ENCODE data around the gene HECTD4. TPM values are rescaled to one million over a fixed set of nuclear protein-coding genes. Genes with fewer than 3 reads are reported as not detected.
"Not testable (repeated sequence)": the region's sequence is repeated elsewhere in the genome, so short reads cannot be mapped to it uniquely, and the experiment has no call there.

Gene HECTD4
- total RNA-seq, 1 donor from 2014 or later, result 10.4 TPM

DNA sequence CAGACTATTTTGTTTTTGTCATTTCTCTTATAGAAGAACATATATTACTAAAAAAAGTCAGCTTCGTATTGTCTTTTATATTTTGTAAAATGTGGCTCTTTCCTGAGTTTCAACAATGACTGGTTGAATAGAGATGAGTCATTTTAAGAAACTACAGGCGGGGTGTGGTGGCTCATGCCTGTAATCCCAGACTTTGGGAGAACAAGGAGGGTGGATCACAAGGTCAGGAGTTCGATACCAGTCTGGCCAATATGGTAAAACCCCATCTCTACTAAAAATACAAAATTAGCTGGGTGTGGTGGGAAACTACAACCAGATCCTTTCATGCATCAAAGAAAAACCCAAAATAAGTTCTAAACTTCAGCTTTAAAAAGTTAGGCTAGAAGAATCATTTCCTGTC lies 28.8 kb downstream of the HECTD4 start:
- H3K4me3 ChIP-seq (ENCODE audit: low read depth, low read length), result no peak overlapping the region
- no peak for DNase-seq (ENCODE audit: low read depth)
- TF ChIP-seq, protein P1, sequence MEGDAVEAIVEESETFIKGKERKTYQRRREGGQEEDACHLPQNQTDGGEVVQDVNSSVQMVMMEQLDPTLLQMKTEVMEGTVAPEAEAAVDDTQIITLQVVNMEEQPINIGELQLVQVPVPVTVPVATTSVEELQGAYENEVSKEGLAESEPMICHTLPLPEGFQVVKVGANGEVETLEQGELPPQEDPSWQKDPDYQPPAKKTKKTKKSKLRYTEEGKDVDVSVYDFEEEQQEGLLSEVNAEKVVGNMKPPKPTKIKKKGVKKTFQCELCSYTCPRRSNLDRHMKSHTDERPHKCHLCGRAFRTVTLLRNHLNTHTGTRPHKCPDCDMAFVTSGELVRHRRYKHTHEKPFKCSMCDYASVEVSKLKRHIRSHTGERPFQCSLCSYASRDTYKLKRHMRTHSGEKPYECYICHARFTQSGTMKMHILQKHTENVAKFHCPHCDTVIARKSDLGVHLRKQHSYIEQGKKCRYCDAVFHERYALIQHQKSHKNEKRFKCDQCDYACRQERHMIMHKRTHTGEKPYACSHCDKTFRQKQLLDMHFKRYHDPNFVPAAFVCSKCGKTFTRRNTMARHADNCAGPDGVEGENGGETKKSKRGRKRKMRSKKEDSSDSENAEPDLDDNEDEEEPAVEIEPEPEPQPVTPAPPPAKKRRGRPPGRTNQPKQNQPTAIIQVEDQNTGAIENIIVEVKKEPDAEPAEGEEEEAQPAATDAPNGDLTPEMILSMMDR (conservative IDR thresholded peaks at IDR 0.05; ENCODE audit: low read depth, low read length), result no peak

DNA sequence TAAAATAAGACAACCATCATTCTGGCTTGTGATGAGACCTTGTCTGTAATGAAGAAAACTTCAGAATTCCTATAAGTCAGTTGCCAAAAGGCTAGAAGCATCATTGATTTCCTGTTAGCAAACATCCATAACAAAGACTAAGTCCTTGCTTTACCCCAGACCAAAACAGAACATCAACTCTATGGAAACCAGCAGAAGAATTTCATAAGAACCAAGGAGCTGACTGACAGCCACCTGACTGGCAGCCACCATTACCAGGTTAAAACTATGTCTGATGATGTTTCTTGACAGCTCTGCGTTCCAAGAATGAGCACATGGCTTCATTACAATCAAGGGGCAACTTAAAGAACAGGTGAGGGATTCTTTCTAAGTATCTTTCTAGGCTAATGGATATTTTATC lies 29.3 kb downstream of the HECTD4 start:
- no peak overlapping the region for H3K4me3 ChIP-seq (ENCODE audit: low read depth, low read length)
- TF ChIP-seq, protein P1 (conservative IDR thresholded peaks at IDR 0.05; ENCODE audit: low read depth, low read length), result no peak
- DNase-seq (ENCODE audit: low read depth), result no peak

DNA sequence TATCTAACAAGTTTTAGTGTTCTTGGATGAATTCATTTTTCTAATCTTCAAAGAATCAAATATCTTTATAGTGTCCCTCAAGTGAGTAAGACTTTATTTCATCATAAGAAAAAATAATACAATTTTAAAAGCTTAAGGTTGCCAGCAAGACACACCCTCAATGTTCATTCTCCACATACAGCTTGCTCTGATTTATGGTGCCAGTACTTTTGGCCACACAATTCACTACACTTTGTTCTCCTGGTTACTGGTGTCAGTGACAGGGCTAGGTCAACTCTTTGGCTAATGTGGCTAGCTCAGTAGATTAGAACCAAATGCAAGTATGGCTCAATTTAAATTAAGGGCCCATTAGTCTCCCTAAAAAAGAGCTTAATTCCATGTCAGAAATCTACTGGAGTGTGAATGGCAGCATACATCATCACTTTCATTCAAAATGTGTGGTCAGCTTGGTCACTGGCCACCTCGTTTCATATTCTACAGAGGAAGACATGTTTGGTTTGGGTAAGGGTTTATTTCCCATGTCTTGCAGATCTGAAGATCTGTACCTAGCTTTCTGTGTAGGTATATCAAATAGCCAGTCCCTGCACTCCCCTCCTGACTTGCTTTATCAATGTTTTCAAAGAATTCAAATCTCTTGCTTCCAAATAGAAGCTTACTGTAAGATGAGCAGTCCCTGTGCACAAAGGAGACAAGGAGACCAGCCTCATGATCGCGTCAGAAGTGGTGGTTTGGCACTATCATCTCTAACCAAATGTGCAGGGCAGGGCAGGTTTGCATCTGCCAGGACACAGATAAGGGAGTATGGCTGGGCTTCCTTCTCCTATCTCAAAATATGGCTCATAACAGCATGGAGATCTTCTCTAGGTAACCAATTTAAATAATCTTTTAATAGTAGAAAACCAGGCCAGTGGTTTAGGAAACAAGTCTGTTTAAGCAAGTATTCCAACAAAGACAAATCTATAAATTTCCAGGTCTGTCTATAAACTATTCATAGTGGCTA lies 31.3 kb downstream of the HECTD4 start:
- no peak overlapping the region for H3K4me3 ChIP-seq (ENCODE audit: low read depth, low read length)
- DNase-seq (ENCODE audit: low read depth), result no peak
- TF ChIP-seq, protein P1 (conservative IDR thresholded peaks at IDR 0.05; ENCODE audit: low read depth, low read length), result no peak

DNA sequence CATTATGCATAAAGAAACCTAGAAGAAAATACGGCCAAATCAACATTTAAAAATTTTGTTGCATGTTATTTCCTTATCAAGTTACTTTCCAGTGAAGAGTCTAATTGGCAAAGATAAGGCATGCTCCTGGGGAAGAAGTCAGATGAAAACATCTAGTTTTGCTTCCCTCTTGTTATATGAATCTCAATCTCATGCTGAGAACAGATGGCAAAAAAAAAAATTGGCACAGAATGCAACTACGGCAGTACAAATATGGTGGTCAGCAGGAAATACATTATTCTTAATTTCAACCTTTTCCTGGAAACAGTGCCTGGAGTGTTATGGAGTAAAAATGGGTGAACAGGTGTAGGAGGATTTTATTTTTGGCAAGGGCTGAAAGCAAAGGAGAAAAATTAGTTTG lies 32.8 kb downstream of the HECTD4 start:
- no peak overlapping the region for H3K4me3 ChIP-seq (ENCODE audit: low read depth, low read length)
- TF ChIP-seq, protein P1 (conservative IDR thresholded peaks at IDR 0.05; ENCODE audit: low read depth, low read length), result no peak
- no peak for DNase-seq (ENCODE audit: low read depth)

DNA sequence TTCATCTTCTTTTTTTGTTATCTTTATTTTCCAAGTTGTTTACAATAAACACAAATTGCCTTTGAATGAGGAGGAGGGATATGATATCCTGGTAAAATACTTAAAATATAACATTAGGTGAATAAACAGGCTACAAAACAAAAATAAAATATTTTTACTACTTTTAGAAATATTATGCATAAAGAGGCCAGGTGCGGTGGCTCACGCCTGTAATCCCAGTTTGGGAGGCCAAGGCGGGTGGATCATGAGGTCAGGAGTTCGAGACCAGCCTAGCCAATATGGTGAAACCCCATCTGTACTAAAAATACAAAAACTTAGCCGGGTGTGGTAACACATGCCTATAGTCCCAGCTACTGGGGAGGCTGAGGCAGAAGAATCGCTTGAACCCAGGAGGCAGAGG lies 33.3 kb downstream of the HECTD4 start:
- not testable (repeated sequence) for DNase-seq (ENCODE audit: low read depth)

DNA sequence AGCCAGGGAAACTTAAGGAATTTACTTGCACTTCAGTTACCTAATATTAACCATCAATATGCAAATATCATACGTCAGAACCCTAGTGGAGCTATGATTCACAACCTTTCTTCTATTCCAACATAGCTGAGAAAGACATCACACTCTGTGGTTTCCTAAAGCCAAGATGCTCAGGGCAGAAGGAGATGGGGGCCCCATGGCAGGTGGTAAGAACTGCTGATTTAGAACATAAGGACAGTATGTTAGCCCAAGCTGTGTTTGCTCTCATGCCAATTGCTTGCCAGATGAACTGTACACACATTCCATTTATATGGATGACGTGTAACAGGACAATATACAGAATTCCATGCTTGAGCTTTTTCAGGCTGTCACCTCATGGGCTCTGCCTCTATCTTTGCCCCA lies 34.6 kb downstream of the HECTD4 start:
- no peak overlapping the region for H3K4me3 ChIP-seq (ENCODE audit: low read depth, low read length)
- DNase-seq (ENCODE audit: low read depth), result no peak
- TF ChIP-seq, protein P1 (conservative IDR thresholded peaks at IDR 0.05; ENCODE audit: low read depth, low read length), result no peak

More for the DNA sequence above, 33.3 kb downstream of the HECTD4 start:
- not testable (repeated sequence) for H3K4me3 ChIP-seq (ENCODE audit: low read depth, low read length)

DNA sequence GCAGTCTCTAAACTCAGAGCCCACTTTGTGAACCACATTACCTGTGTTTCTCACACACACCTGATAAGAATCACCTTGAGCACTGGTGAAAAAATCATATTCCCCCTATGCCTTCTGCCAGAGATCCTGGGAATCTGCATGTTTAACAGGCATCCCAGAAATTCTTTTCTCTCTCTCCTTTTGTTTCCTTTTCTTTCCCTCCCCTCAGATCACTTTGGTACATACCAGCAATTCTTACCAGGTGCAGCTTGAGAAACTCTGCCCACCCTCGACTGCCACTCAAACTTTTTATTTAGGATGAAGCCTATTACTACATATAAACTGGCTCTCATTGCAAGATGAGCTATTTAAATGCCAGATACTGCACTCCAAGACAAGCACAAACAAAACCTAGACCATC lies 36.0 kb downstream of the HECTD4 start:
- H3K4me3 ChIP-seq (ENCODE audit: low read depth, low read length), result no peak overlapping the region
- TF ChIP-seq, protein P1 (conservative IDR thresholded peaks at IDR 0.05; ENCODE audit: low read depth, low read length), result no peak
- no peak for DNase-seq (ENCODE audit: low read depth)

Measured in epithelial cell of proximal tubule (primary cell).